HG03565 (cell line): ENCODE data around the gene PIEZO2.

Experiments
- ATAC-seq: cut with Tn5 transposase; IDR thresholded peaks from one replicate; pipeline ENCODE4 v1.9.1; 2021; ENCODE audit warnings: mild to moderate bottlenecking, moderate library complexity; ENCODE audit not compliant: unreplicated experiment

Gene PIEZO2

DNA sequence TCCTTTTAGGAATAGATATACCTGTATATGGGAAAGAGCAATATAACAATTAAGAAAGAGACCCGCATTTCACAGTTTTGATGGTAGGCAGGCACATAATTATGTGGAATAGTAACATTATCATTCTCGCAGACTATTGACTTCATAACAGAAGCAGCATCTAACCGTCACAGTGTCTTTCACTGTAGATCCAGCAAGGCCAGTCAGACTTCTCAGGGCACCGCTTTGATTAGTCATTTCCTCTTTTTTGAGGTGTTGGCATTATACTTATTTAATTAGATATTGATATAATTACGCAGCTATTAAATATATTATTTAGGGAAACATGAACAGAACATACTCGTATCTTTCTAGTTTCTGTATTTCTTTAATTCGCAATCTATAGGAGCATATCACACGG, 447.2 kb downstream of the PIEZO2 start:
- ATAC-seq = no peak

- no peak for ATAC-seq
These were observed 459.0 kb downstream of the PIEZO2 start for GRCh38 chr18:10690366-10690765.

DNA sequence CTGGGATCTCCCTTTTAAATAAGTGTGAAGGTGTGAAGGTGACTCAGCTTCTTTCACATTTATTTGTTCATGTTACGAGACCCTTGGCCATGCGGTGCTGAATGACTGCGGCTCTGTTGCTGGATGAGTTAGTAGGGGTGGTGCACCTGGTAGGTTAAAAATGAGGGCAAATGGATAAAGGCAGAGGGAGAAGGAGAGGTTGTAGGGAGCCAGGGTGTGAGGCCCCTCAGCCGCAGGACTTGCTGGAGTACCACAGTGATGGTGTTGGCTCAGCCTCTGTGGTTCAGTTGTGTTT, 459.4 kb downstream of the PIEZO2 start:
- ATAC-seq = no peak

DNA sequence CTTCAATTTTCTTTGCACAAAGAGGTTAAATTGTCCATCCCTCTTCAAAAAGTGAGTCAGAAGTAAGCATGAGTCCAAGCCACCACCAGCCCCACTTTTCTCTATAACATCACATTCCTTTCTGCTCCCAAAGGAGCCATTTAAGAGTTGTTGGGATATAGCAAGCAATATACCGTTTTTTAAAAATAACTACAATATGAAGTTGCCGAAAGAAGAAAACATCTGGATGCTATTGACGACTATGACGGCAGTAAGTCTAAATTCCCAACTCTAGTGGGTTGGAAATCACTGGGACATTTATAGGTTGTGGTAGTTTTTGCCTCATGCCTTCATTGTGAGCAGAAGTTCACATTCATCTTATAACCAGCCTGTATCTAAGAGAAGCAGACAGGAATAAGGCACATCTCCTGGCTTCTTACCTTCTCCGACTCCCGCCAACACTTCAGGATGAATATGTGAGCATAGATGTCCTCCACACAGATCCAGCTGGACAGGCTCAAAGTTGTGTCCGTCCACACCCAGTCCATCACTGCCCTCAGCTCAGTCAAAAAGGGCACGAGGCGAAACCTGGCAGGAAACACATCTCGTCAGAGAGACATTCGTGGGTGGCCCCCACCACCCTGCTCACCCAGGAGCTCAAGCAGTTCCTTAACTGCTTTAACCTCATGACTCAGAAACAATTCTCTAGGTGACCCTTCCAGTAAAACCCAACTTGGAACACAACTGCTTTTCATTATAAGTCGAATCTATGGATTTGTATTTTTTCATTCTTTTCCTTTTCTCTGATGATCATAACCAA, 459.9 kb downstream of the PIEZO2 start:
- no peak for ATAC-seq

DNA sequence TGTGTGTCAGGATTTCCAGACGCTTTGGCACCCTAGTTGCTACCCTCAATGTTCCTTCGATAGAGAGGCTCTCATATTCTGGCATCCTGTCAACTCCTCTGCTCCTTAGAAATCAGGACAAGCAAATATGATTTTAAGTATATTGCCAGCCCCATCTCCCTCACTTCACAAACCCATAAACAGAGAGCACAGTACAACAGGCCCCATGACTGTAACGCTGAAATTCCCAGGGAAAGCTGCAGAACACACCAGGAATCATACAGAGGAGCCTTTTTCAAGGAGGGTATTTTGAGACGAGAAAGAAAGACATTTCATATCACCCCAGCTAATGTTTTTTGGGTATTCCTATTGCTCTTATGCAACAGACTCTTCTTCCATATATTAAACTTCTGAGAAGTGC, 460.6 kb downstream of the PIEZO2 start:
- no peak for ATAC-seq

- ATAC-seq = no peak
These were observed 462.0 kb downstream of the PIEZO2 start for GRCh38 chr18:10687161-10687925.

DNA sequence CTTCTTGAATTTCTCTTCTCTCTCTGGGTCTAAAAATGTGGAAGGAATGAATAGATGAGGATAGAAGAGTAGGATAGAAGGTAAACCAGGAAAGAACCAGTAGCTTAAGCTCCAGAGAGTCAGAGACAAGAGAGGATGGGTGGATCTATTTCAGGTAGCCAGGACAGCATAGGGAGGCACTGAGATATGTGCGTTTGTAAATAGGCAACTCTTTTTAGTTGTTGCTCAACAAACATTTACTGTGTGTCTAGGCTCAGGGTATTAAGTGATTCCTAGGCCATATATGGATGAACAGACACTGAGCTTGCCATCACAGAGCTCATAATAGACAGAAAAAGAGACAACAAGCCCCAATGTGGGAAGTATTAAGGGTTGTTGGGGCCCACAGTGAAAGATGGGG, 463.1 kb downstream of the PIEZO2 start:
- no peak for ATAC-seq

GRCh38 chr18:10685484-10685883, 463.9 kb downstream of the PIEZO2 start:
- peak; percentile 56 for ATAC-seq

- no peak for ATAC-seq
These were observed 467.0 kb downstream of the PIEZO2 start for GRCh38 chr18:10682368-10682714.

DNA sequence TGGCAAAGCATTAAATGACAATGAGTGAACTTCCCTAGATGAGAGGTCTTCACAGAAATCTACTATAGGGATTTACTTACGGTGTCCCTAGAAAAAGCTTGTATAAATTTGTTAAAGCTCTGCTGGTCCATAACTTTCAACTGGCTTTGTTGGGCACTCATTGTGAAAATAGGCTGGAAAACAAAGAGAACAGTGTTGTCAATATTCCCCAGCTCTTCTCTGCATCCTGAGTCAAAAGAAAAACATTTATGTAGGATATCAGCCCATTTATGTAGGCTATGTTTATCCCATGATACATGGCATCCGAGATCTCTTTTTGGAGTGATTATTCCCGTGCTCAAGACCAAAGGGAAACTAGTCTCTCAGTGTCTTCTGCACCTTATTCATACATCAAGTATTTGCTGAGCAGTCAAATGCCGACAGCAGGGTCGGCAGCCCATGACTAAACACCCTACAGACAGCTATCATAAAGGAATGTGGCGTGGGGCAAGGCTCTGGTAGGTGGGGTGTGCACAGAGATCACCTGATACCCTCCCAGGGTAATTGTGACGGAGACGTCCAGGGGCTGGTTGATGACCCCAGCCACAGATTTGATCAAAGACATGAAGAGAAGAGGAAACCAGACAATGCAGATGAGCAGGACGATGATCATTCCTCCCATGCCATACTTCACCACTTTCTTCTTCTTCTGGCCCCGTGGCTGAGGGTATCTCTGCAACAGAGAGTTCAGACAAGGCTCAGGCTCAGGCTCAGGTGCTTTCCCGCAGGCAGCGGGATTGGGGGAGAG, 467.6 kb downstream of the PIEZO2 start:
- no peak for ATAC-seq

DNA sequence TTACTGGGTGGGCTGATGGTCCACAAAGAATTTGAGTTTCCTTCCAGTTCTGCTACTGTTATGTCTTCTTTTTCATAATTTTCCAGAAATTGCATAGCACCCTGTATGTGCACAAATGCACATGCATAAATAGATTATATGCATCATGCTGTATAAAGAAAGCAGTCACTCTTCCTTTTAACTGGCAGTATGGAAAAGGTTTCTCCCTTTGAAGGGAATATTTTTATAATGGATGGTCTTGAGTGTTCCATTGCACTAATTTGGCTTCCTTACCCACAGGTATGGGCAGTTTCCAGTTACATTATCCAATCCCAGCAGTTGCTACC, 469.1 kb downstream of the PIEZO2 start:
- ATAC-seq = no peak

GRCh38 chr18:10679557-10680270, 469.7 kb downstream of the PIEZO2 start:
- no peak for ATAC-seq

DNA sequence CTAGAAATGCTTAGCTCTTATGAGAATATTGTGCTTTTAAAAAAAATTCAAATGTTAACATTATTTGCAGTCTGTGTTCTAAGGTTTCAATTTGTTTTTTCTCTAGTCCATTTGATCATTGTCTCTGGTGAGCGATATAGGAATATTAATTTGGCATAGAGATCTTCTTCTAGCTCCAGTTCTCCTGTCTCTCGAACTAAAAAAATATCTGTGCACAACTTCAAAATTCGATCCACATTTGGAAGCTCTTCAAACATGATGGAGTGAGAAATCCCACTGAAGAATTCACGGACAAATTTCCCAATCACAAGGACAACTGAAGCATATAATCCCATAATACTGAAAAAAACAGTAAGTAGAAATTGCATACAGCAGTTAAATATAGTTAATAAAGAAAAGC, 477.9 kb downstream of the PIEZO2 start:
- ATAC-seq = no peak

DNA sequence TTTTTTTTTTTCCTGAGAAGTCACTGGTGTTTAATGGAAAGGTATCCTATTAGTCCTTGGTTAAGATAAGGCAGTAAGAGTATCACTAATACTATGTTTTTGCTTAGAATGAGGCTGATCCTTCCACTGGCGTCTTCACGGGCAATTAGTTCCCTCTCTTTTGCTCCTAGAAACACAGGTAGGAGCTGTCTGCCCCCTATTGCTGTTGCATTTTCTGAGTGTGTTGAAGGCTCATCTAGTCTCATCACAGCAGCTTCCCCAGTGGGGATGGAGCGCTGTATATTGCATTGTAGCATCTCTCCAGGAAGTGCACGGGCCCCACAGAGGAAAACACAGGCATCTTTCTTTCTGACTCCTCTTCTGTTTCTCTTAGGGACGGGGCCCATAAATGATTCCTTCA, 478.5 kb downstream of the PIEZO2 start:
- no peak for ATAC-seq

DNA sequence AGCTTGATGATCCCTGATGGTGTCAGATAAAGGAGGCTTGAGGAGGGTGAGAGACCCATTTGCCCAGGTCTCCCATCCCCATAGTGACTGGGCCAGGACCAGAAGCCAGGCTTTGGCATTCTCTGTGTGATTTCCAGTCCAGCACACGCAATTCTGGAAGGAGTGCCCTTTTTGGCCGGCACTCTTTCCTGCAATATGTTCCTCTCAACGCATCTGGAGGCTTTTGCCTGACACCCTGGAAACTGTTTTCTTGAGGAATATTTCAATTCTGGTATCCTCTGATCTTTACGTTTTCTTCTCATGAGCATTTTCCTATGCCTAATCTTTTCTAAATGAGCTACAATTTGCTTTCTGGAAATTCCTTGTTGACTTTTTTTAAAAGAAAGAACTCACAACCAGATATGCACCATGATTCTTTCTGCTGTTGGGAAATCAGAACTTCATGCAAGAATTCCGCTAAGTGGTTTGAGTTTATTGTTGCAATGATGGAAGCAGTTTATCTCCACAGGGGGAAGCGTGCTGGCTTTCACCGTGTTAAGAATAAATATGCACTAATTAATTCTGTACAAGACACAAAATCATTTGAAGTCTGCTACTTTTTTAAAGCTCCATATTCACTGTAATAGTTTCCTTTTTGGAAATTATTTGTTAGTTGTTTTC, 479.8 kb downstream of the PIEZO2 start:
- ATAC-seq = no peak

GRCh38 chr18:10663750-10664149, 485.6 kb downstream of the PIEZO2 start:
- ATAC-seq = no peak

GRCh38 chr18:10661317-10661716, 488.1 kb downstream of the PIEZO2 start:
- ATAC-seq = no peak

DNA sequence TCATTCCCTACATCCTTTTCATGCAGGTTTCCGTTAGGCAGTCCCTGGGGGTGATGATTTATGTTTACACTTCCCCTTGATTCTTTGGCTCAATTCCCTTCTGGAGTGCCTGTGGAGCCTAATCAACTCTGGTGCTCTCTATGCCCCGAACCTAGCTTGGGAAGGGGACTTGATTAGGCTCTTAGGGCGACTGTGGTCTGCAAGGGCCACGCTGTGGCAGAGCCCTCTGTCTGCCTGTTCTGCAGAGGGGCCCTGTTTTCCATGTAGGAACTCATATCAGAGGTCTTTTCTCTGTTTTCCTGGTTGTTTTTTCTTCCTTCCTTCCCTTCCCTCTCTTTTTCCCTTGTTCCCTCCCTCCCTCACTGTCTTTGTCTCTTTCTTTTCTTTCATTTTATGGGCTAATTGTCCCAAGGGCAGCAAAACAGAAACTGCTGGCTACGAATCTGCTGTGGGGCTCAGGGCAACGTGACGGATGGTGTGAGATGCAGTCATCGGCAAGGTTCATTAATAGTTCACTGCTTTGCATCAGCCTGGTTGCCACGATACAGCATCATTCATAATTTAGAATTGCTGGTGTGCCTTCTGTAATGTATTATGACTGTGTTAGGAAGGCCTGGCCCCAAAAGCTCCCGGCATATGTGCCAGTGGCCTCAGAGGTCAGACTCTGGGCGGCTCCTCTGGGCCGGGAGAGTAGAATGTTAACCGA, 489.0 kb downstream of the PIEZO2 start:
- no peak for ATAC-seq

DNA sequence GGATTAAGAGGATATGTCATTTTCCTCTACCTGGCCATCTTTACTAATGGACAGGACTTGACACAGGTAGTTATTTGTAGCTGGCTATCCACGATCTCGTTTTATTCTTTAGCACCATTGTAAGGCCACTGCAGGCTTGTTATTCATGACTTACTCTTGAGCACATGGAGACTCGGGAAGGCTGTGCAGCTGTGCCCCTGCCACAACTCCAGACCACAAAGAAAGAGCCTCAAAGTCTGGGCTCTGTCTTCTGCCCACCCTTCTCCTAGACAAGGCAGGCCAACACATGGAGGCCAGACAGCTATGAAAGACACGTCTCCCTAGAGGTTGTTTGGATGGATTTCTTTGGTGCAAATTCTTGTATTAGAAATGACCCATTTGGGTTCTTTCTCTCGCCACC, 489.8 kb downstream of the PIEZO2 start:
- no peak for ATAC-seq

DNA sequence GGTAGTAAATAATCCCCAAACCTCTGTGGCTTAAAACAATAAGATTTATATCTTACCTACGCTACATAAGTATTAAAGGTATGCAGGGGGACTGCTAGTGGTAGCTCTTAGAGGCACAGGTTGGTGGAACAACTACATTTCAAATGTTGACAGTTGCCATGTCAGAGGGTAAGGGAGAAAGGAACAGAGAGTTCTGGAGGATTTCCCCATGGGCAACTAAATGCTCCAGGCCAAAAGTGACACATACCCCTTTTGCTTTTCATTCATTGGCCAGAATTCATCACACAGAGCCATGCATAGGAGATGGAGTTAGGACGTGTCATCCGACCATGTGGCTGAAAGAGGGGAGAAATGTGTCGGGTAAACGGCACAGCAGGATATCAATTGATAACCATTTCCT, 490.4 kb downstream of the PIEZO2 start:
- ATAC-seq = no peak
